Activated gamma-delta T cell treated with anti-CD3 and anti-CD28 coated beads, Interleukin-2, amount 50 U/mL, for 16 hours (primary cell): ENCODE results near the gene HIVEP1.

Experiments used
- DNase-seq: peaks from one replicate; pipeline ENCODE4 v3.0.0-alpha.2; 2020; ENCODE audit warnings: low read depth

HIVEP1 gene

DNA sequence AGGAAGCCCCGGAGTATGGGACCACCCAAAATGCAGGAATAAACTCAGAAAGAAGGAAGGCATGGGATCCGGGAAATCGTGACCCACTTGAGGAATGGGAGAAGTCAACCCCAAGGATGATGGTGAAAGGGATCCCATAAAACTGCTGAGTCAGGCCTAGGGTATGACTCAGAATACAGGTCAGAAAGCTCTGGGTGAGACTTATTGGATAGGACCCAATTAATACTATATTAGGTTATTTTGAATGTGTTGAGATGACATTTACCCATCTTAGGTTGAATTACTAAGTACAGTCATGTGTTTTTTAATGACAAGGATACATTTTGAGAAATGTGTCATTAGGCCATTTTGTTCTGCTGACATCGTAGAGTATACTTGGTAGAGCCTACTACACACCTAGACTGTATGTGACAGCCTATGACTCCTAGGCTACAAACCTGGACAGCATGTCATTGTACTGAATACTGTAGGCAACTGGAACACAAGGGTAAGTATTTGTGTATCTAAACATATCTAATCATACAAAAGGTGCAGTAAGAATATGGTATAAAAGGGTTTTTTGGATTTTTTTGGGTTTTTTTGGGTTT, 17.1 kb upstream of the HIVEP1 start:
- no peak for DNase-seq

DNA sequence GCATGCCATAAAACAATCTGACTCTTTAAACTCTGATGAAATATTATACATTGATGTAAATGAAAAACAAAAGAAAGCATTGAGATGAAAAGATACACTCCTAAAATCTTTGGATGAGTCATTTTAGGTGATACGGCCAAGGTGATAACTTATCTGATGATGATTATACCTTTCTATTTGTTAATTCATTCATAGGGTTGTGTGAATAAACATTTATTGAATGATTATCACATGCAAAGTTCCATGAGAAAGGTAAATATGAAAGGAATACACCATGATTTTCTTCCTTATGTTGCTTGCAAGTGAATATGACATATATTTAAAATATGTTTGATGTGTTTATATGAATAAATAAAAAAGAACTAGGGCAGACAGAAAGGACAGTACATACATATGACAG, 15.4 kb upstream of the HIVEP1 start:
- no peak for DNase-seq

DNA sequence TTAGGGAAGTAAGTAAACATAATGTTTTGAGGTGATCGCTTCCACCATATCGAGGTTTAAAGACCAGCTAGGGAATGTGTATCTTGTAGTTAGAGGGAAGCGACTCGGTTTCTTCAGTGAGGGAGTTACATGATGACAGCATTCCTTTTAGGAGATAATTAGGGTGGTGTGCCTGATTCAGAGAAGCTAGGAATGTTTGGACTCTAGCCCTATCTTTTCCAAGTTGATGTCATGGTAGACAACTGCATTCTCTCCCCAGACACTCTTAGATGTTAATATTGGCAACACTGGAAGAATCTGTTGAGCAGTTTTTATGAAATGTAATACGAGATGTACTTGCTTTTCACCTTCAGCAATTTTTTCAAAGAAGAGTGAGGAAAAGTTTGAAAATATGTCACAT, 12.9 kb upstream of the HIVEP1 start:
- DNase-seq, result no peak

DNA sequence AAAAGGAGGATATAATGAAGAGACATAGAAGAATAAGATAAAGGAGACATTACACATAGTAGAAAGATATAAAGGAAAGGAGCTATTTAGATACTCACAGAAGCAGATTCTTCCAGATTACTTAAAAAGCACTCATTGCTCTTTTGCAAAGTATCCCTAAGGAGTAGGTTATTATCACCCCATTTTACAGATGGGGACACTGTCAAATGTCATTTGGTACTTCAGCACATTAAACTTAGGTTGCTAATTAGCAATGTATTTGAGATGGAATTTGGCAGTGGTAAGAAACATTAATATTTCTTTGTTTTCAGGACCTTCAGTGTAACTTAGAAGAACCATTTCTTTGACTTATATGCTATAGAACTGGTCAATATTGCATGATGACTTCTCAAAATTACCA, 11.9 kb upstream of the HIVEP1 start:
- no peak for DNase-seq

DNA sequence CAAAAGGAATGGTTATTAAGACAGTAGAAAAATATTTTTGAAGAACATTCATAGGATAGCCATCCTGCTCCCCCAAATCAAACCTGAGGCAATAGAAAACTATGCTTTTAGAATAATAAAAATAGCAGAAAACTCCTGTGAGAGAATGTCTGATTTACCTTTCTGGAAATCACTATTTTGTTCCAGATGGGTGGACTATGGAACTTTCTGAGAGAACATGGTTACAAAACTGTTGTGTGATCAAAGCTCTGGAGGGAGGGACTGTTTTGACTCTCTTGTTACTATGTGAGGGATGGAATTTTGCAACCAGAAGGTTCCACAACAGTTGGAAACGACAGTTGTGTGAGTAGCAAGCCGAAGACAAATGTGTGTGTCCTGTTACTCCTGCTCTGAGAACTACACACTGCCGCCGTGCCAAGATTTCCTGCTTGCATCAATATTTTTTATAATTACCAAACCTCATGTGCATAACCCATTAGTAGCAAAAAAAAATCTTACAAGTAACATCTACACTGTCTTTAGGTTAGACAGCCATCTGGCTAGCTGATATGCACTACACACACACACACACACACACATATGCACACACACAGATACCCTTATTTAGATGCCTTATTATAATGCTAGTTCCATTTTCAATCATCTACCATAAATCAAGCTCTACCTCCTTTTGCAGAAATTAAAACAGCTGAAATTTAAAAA, 11.0 kb upstream of the HIVEP1 start:
- no peak for DNase-seq

DNA sequence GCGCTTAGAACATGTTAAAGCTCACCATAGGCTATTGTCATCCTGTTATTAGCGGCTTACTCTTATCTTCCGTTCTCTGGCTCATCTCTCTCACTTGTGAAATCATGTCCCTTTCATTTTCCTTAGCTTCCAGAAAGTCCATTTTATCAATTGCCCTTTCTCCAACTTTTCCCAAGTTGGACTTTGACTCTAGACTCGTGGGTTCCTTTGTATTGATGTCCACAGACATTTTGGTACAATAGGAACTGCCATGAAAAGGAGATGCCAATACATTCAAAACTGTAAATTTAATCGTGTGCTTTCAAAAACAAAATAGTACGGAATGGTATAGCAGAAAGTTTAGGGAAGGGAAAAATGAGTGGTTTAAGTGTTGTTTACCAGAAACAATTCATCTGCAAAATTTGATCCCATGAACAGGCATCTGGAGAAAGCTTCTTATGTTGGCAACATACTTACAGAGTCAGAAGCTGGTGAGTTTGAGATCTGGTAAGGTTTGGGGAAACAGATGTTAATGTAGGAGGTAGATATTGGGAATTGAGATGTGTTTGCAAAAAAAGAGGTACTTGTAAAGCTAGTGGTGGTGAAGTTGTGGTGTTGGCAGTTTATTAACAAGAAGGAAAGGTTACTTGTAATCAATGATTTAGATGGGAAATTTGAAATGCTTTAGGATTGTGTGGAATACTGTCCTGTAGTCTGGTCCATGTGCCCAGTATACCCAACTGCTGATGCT, 10.2 kb upstream of the HIVEP1 start:
- no peak for DNase-seq

DNA sequence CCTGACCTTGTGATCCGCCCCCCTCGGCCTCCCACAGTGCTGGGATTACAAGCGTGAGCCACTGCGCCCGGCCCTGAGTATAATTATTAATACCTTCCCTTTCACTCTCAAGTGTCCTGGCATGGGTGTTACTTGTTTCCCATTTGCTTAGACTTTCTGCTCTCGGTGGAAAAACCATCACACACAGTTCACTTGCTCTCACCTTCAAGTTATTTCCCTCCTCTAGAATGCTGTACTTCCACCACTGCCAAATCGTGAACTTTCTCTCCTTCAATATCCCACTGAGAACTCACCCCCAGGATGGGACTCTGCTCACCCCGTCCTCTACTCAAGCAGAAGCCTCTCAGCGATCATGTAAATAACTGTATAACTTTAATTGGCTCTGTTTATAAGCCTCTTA, 4.6 kb upstream of the HIVEP1 start:
- no peak for DNase-seq

DNA sequence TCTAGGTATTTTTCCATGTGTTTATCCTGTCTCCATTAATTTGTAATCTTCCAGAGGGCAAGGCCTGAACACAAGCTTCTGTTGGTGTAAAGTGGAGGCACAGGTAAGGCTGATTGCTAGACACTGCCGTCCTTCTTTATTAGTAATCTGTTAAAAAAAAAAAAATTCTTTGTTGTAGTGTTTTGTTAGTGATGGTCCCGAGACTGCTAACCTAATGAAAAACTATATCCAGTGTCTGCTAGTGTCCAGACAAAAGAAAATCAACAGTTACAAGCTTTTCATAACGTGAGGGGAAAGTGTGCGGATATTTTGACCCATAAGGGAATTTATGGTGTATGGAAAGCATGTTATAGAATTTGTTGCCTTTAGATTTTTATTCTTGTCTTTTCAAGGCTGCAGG, 4.2 kb upstream of the HIVEP1 start:
- DNase-seq, result no peak

DNA sequence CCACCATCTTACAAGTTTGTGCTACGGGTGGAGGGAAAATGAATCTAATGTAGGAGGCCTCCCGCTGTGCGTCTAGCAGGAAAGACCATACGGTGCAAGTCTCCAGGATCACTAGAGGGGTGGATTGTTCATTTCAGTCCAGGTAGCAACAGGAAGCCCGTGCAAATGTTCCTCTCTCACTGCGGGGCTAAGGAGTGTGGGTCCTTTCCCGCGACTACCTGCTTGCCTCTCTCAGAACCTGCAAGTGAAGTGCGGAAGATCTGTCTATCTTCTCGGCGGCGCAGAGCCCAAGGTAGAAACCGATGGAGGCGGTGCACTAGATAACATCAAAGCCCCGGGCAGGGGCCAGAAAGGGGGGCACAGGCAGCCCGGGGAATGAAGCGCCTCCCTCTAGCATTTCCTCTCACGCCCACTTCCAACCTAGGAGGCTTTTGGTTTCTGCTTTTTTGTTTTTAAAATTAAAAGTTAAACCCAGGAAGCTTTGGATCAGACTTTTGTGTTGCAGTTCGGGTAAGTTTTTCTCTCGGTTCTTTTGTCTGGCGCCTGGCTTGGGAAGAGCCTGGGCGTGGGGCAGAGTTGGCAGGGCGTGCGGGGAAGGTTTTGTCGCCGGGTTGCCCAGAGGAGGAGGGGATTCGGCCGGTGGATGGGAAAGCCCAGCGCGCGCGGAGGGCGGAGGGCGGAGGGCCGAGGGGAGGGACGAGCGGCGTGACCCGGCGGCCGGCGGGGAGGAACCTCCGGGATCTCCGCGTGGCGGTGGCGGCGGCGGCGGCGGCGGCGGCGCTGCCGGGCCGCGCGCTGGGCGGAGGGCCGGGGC, 3.5 kb upstream of the HIVEP1 start:
- peak; percentile 79 for DNase-seq

DNA sequence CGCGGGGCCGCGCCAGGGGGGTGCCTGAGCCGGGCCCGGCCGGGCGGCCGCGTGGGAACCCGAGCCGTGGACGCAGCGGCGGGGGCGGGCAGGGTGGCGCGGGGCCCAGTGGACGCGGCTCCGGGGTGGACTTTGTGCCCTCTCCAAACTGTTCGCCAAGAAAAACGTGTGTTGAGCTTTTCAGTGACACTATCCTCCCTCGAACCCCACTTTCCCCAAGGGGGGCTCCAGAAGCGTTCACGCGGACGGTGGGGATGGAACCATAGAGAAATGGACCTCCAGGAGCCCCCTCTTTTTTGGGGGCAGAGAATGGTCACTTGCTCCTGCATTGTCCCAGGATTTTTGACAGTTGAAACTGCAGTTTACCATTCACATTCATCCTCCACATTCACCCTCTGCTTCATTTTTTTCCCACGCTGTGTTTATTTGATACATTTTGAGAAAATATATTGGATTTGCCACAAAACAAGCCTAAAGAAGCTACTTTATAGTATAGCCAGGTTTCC, 2.9 kb upstream of the HIVEP1 start:
- DNase-seq, result no peak

DNA sequence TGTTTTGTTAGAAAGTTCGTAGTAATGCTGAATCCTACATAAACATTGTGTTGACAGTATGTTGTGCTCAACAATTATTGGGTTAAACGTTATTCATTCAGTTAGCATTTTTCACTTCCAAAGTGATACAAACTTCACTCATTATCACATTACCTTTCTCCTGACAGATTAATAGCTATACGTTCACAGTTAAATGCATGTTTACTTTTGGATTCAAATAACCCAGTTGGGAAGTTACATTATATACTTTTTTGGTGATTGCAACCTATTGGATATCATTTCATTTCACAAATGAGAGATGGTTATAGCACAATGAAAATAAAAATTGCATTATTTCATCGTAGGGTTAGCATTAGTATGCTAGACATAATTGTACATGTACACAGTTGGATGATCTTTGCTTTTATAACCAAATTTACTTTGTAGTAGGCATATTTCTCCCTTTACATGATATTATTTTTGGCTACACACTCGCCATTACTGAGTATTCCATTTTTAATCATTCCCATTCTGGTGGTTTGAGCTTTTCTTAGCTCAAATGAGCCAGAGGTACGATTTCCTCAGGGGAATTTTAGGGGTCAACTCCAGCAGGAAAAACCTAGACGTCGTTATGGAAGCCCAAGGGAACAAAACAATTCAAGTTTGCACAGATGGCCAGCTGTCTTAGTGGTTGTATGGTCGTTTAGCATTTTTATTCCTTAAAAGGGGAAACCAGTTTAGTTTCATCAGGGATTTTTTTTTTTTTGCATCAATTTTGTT, 2.1 kb upstream of the HIVEP1 start:
- no peak for DNase-seq

DNA sequence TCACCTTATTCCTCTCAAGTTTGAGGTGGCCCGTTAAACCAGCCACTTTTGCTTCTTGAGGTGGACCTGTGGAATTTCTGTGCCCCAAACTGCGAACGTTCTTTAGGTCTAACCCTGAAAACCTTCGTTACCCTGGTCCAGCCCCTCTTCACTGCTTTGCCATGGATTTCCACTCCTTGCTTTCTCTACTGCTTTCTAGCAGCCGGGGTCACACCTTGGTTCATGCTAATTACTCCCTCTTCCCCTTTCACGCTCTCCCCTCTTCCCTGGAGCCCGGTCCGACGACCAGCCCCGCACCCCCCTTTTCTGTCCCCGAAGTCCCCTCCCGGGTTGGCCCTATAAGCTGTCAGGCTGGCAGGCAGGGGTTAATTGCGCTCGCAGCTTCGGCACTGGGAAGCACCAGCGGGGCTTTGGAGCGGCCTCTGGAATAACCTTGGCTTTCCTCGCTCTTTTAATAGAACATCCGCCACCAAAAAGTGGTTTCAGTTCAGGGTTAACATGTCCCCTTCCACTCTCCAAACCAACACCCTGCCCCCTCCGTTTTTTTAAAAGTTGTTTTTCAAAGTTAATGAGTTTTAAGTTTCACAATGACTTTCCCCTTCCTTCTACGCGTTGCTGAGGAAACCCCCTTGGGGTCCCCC, 1.4 kb upstream of the HIVEP1 start:
- no peak for DNase-seq

DNA sequence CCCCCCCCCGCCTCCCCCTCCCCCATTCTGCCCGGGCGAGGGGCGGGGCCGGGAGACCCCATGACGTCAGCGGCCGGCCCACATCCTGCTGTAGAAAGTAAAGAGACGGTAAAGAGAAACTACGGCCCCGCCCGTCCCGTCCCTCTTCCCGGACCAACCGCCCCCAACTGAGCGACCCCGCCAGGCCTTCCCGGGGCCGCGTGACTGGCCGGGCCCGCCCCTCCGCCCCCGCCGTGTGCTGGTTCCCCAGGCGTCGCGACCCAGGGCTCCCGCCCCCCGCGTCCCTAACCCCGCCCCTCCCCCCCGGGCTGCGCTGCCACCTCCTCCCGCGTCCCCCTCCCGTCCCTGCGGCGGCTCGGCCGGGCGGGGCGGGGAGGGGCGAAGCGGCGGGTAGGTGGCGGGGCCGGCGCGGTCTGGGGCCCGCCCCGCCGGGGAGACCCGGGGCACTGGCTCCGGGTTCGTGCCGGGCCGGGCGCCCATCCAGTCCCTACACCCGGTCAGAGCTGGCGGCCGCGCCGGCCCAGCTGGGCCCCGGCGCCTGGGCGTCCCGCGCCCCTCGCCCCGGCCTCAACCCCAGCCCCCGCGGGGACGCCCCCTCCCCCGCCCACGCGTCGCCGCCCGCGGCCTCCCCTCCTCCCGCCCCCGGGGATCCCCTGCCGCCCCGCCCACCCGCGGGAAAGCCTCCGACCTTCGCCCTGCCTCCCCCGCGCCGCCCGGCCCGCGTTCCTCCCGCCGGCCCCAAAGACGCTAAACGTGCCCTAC, 655 bp upstream of the HIVEP1 start:
- DNase-seq, result peak; percentile 96

DNA sequence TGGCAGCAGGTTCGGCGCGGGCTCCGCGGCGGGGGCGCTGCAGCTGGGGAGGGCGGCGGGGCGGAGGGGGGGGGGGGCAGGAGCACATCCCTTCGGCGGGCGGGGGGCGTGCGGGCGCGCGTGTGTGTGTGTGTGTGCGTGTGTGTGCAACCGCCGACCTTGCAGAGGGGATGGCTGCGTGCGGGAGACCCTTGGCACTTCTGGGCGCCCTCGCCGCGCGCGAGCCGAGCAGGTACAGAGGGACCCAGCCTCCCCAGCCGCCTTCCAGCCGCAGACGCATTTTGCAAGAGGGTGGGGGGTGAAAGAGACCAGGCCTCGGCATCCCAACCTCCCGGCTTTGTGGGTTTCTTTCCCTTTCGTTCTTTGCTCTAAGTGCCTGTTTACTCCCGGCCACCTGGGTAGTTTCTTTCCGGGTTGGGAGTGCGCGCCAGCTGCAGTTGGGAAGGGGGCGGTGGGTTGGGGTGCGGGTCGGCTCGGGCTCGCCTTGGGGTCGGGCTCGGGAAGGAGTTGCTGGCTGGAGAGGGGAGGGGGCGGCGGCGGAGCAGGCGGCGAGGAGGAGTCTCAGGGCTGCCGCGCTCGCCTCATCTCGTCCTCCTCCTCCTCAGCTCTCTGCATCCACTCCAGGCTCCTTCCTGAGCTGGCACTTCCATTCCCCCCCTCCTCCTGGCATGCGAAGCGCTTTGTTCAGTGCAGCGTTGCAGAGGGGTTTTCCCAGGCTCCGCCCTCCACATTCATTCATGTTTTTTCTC, 620 bp downstream of the HIVEP1 start:
- peak; percentile 61 for DNase-seq

DNA sequence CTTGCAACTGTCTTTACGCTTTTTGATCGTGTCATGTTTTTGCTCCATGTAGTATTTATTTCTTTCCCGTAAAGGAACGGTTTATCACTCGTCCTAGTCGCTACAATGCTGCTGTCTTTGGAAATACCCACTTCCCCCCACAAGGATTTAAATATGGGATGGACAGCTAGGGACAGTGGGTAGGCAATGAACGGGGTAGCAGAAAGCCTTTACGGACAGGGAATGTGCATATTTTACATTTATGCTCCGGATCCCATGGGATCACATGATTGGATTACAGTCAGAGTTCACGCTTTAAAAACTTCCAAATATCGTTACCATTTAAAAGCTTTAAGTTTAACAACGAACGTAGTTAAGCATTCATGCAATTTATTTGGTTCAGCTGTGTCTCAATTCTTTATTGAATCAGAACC, 1.2 kb downstream of the HIVEP1 start:
- DNase-seq, result no peak

DNA sequence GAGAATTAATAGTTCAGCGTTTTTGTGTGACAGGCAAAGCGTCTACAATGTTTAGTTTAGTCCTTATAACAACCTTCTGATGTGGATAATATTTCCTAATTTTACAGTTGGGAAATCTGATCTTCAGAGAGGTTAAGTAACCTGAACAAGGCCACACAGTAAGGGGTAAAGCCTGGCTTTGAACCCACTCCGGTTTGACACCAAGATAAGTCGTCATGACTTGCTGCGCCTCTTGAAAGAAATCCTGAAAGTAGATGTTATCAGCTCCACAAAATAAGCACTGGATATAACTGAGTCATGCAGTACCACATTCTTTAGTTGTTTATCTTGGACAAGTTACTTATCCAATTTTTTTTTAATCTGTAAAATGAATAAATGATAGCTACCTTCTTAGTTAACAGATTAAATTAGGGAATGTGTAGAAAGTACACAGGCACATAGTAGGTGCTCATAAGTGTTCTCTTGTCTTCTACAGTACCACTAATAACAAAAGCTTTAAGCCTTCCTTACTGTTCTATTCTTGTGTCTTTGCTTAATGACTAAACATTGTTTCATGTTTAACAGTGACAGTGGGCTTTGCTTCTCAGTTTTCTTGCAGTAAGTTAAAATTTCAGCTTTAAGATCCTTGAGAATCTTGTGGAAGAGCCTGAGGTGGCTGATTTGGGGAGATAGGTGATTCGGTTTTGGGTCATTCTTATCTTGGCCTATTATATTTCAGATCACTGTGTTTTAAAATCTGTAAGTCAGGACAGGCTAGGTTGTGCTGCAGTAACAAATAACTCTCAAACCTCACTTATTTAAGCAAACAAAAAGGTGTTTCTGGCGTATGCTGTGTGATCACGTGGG, 2.1 kb downstream of the HIVEP1 start:
- DNase-seq, result no peak

DNA sequence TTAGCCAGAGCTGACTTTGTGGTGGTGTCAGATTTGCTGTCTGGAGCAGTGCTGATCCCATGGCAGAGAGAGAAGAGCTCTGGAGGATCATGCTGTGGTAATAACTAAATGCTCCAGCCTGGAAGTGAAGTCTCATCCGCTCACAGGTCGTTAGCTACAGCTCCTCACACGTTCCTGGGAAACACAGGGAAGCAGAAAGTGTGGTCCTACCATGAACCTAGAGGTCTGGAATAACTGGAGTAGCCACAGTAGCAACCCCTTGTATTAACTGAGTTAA, 2.7 kb downstream of the HIVEP1 start:
- no peak for DNase-seq

DNA sequence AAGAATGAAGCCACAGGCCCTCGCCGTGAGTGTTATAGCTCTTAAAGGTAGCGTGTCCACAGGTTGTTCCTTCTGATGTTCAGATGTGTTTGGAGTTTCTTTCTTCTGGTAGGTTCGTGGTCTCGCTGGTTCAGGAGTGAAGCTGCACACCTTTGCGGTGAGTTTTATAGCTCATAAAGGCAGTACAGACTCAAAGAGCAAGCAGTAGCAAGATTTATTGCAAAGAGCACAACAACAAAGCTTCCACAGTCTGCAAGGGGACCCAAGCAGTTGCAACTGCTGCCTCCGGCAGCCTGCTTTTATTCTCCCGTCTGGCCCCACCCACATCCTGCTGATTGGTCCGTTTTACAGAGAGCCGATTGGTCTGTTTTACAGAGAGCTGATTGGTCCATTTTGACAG, 5.2 kb downstream of the HIVEP1 start:
- DNase-seq, result no peak

DNA sequence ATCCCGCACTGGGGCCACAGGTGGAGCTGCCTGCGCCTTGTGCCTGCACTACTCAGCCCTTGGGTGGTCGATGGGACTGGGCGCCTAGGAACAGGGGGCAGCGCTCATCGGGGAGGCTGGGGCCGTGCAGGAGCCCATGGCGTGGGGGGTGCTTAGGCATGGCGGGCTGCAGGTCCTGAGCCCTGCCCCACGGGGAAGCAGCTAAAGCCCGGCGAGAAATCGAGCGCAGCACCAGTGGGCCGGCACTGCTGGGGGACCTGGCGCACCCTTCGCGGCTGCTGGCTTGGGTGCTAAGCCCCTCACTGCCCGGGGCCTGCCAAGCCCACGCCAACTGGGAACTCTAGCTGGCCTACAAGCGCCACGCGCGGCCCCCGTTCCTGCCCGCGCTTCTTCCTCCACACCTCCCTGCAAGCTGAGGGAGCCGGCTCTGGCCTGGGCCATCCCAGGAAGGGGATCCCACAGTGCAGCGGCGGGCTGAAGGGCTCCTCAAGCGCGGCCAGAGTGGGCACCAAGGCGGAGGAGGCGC, 5.8 kb downstream of the HIVEP1 start:
- DNase-seq, result no peak
